Middle frontal gyrus (tissue), 1 donor: ENCODE results near the gene SLC4A3.

ENCODE experiments used
- DNase-seq: peaks from one replicate; pipeline ENCODE4 v3.0.0-alpha.2; 2015; ENCODE audit warnings: low spot score; ENCODE audit errors: extremely low spot score

SLC4A3 gene

GRCh38 chr2:219627103-219628100, at the start of gene SLC4A3:
TSS of gene SLC4A3 (plus strand) at chr2:219627630. CDS start at chr2:219627993, 363 bp downstream.
- no peak for DNase-seq

- DNase-seq: no peak
These were observed 48.4 kb upstream of the SLC4A3 start for GRCh38 chr2:219578811-219579613.

GRCh38 chr2:219581346-219581745, 46.1 kb upstream of the SLC4A3 start:
- DNase-seq: no peak

- DNase-seq: no peak
These were observed 36.3 kb upstream of the SLC4A3 start for GRCh38 chr2:219591091-219591490.

GRCh38 chr2:219592736-219593135, 34.7 kb upstream of the SLC4A3 start:
- DNase-seq: no peak

GRCh38 chr2:219593154-219593553, 34.3 kb upstream of the SLC4A3 start:
- no peak for DNase-seq

GRCh38 chr2:219595256-219595655, 32.2 kb upstream of the SLC4A3 start:
- DNase-seq: no peak

GRCh38 chr2:219596954-219597551, 30.4 kb upstream of the SLC4A3 start:
- DNase-seq: no peak

- DNase-seq: peak; percentile 90
These were observed 29.7 kb upstream of the SLC4A3 start, which contains the start of gene STK11IP for GRCh38 chr2:219597552-219598307. TSS of gene STK11IP (plus strand) at chr2:219597857. CDS start at chr2:219598120, 263 bp downstream.

GRCh38 chr2:219598308-219599078, 28.9 kb upstream of the SLC4A3 start:
- no peak for DNase-seq

GRCh38 chr2:219603771-219604170, 23.7 kb upstream of the SLC4A3 start:
- no peak for DNase-seq

GRCh38 chr2:219605607-219605954, 21.8 kb upstream of the SLC4A3 start:
- DNase-seq: no peak

GRCh38 chr2:219607931-219608330, 19.5 kb upstream of the SLC4A3 start:
- no peak for DNase-seq

GRCh38 chr2:219608399-219608964, 18.9 kb upstream of the SLC4A3 start:
- no peak for DNase-seq

- DNase-seq: no peak
These were observed 18.2 kb upstream of the SLC4A3 start for GRCh38 chr2:219609149-219609750.

- no peak for DNase-seq
These were observed 16.1 kb upstream of the SLC4A3 start for GRCh38 chr2:219611306-219611705.

- no peak for DNase-seq
These were observed 15.4 kb upstream of the SLC4A3 start for GRCh38 chr2:219611866-219612576.

- no peak for DNase-seq
These were observed 14.7 kb upstream of the SLC4A3 start for GRCh38 chr2:219612577-219613286.
